VCaP (cell line): ENCODE measurements around the gene KCNK2.

Source experiments
- H3K27ac ChIP-seq: fragments of 450-650 bp; 2 replicates; pipeline ENCODE4 v1.5.1; 2017
- CTCF ChIP-seq: fragments of 450-650 bp; conservative IDR thresholded peaks from 2 replicates; pipeline ENCODE4 v1.5.1; 2017; ENCODE audit warnings: mild to moderate bottlenecking, moderate library complexity

Gene KCNK2

GRCh38 chr1:215114154-215114933 lies 31.8 kb downstream of the KCNK2 start:
- H3K27ac ChIP-seq = no peak overlapping the region
- no peak for TF ChIP-seq CTCF

GRCh38 chr1:215115760-215116159 lies 33.2 kb downstream of the KCNK2 start:
- no peak for TF ChIP-seq CTCF
- no peak overlapping the region for H3K27ac ChIP-seq

- no peak overlapping the region for H3K27ac ChIP-seq
- TF ChIP-seq CTCF = no peak
These were observed 35.5 kb downstream of the KCNK2 start for GRCh38 chr1:215118081-215118480.

- H3K27ac ChIP-seq = no peak overlapping the region
- TF ChIP-seq CTCF = no peak
These were observed 36.5 kb downstream of the KCNK2 start for GRCh38 chr1:215119056-215119455.

GRCh38 chr1:215119719-215120365 lies 37.3 kb downstream of the KCNK2 start:
- H3K27ac ChIP-seq = no peak overlapping the region
- TF ChIP-seq CTCF = no peak

GRCh38 chr1:215128504-215128903 lies 46.0 kb downstream of the KCNK2 start:
- no peak overlapping the region for H3K27ac ChIP-seq
- TF ChIP-seq CTCF = no peak

- TF ChIP-seq CTCF = no peak
- H3K27ac ChIP-seq = no peak overlapping the region
These were observed 48.8 kb downstream of the KCNK2 start for GRCh38 chr1:215131291-215131690.
